Measurements from ENCODE around the gene GPR156.

DNA sequence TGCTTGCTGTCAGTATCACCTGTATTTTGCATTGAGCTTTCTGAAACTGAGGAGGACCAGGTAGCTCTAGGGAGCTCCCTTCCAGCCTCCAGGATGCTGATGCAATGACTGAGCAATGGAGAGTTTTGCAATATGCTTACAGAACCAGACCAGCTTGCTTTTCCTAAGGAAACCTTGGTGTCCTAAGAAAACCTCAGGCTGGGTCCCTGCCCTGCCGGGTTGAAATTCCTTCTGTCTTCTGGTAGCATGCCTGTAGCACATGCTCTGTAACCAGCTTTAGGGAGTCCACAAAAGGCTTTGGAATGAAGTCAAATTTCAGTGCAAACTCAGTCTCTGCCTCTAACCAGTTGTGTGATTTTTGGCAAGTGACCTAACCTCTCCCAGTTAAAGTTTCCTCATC lies 125.0 kb downstream of the GPR156 start:
- TF ChIP-seq, protein P1, sequence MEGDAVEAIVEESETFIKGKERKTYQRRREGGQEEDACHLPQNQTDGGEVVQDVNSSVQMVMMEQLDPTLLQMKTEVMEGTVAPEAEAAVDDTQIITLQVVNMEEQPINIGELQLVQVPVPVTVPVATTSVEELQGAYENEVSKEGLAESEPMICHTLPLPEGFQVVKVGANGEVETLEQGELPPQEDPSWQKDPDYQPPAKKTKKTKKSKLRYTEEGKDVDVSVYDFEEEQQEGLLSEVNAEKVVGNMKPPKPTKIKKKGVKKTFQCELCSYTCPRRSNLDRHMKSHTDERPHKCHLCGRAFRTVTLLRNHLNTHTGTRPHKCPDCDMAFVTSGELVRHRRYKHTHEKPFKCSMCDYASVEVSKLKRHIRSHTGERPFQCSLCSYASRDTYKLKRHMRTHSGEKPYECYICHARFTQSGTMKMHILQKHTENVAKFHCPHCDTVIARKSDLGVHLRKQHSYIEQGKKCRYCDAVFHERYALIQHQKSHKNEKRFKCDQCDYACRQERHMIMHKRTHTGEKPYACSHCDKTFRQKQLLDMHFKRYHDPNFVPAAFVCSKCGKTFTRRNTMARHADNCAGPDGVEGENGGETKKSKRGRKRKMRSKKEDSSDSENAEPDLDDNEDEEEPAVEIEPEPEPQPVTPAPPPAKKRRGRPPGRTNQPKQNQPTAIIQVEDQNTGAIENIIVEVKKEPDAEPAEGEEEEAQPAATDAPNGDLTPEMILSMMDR (IDR thresholded peaks at IDR 0.05), result no peak
- TF ChIP-seq POLR2A (IDR thresholded peaks at IDR 0.05), result no peak

Data from adrenal gland (tissue), 5 donors.